GM06990 (cell line): ENCODE measurements around the gene HSH2D.
"Not testable (repeated sequence)": the region's sequence is repeated elsewhere in the genome, so short reads cannot be mapped to it uniquely, and the experiment has no call there.

Experiments used
- DNase-seq: peaks from one replicate; pipeline ENCODE4 v3.0.0-alpha.2; 2011; ENCODE audit not compliant: insufficient read length; ENCODE audit errors: extremely low read depth
- H3K27me3 ChIP-seq: replicated peaks from 2 replicates; pipeline ENCODE4 v1.6.0; 2011; ENCODE audit warnings: low read length; ENCODE audit not compliant: control insufficient read depth, insufficient read depth
- H3K36me3 ChIP-seq: 2 replicates; pipeline ENCODE4 v1.5.1; 2011; ENCODE audit warnings: low read length; ENCODE audit not compliant: control insufficient read depth, insufficient read depth
- H3K4me3 ChIP-seq: replicated peaks from 2 replicates; pipeline ENCODE4 v1.5.1; 2011; ENCODE audit warnings: low read depth, mild to moderate bottlenecking, control low read depth, low read length
- CTCF ChIP-seq: IDR thresholded peaks from 2 replicates; pipeline ENCODE4 v1.5.1; 2011; ENCODE audit warnings: low read length, control low read depth, mild to moderate bottlenecking, inconsistent platforms; ENCODE audit not compliant: insufficient read depth, poor library complexity, severe bottlenecking

HSH2D gene

DNA sequence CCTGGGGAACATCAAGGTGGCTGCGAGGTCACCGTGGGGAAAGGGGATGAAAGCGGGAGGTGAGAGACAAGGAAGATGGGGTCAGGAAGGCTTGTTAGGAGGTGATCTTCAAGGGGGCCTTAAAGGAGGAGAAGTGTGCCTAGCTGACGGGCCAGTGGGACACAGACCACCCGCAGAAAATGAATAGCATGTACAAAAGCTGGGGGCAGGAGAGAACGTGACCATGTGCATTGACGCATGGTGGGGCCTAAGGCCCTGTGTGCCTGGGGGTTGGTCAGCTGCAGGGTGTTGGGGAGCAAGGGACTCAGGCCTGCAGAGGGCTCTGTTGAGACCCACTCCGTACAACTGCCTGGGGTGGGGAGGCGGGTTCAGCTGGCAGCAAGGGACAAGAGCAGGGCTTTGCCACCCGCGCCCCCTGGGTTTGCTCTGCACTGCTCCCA, 25.9 kb upstream of the HSH2D start:
- TF ChIP-seq CTCF, result peak; percentile 80

DNA sequence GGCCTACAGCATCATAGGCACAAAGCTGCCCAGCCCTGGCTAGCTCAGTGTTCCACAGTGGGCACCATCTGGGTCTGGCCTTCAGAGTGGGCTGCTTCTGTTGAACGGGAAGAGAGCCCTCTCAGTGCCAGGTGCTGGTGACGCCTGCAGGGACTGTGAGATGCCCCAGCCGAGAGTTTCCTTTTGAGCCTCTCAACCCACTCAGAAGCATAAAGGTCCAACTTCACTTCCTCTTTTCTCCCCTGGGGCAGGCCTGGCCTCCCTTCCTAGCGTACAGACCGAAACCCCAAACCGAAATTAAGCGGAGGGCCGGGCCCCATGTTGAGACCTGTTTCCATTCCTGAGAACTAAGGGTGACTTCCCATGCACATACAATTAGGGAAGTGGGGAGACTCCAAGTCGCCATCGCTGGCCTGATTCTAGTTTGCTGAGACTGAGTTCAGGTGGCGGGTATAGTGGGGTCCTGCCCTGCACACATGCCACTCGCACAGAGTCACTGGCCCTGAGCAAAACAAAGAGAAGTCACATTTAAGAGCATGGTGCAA, 24.9 kb upstream of the HSH2D start:
- Histone ChIP-seq H3K4me3 (peak overlapping the region; percentile 39; the same call in 1 of the 2 replicates), H3K27me3 (no peaks in the 10 kb centered on the region), H3K36me3 (peaks cover 25% of the 10 kb centered on the region)
- TF ChIP-seq CTCF, result no peak
- DNase-seq, result peak; percentile 89

More for the DNA sequence above, 25.9 kb upstream of the HSH2D start:
- Histone ChIP-seq H3K27me3 (no peaks in the 10 kb centered on the region), H3K36me3 (peaks cover 23% of the 10 kb centered on the region), H3K4me3 (peak overlapping the region; percentile 6)
- peak; percentile 77 for DNase-seq

DNA sequence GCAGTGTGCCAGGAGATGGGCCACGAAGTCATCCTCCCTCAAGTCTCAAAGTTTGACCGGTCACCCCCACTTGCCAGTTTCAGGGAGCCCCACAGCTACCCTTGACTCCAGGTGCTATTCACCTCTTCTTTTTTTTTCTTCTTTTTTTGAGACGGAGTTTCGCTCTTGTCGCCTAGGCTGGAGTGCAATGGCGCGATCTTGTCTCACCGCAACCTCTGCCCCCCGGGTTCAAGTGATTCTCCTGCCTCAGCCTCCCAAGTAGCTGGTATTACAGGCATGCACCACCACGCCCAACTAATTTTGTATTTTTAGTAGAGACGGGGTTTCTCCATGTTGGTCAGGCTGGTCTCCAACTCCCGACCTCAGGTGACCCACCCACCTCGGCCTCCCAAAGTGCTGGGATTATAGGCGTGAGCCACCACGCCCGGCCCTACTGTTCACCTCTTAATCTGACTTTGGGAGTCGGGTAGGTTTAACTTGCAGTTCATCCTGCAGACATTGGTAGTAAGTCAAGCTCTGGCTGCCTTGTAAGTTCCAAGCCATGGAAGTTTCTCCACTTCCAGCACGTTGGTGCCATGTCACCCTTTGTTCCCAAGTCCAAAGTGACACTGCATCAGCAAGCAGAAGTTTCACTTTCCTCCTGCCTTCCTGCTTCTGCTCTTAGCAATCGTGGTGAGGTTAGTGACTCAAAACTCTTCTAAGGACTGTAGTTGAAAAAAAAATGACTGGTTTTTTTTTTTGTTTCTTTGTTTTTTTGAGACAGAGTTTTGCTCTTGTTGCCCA, 24.2 kb upstream of the HSH2D start:
- DNase-seq, result peak; percentile 78
- peaks cover 32% of the 10 kb centered on the region for H3K36me3 ChIP-seq
- not testable (repeated sequence) for H3K27me3 ChIP-seq
- H3K4me3 ChIP-seq, result 0 out of 2 replicates have a peak overlapping the region, but pooled peaks have one; percentile 39

DNA sequence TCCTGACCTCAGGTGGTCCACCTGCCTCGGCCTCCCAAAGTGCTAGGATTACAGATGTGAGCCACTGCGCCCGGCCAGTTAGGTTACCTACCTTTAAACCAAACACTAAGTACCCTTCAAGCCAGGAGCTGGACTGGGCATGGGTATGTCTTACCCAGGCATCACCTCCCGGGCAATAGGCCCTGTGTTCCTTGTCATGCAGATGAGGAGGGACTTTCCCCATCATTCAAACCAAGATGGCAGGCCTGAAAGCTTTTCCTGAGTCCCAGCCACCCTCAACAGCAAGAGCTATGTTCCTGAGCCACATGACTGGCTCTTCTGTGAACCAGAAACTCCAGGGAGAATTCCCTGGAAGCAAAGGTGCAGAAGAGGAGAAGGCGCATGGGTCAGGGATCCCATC, 22.3 kb upstream of the HSH2D start:
- no peak overlapping the region for H3K4me3 ChIP-seq
- peaks cover 49% of the 10 kb centered on the region for H3K36me3 ChIP-seq
- no peaks in the 10 kb centered on the region for H3K27me3 ChIP-seq
- TF ChIP-seq CTCF, result no peak
- DNase-seq, result no peak

GRCh38 chr19:16121967-16122366, 21.5 kb upstream of the HSH2D start:
- Histone ChIP-seq H3K4me3 (no peak overlapping the region), H3K36me3 (peaks cover 55% of the 10 kb centered on the region)
- TF ChIP-seq CTCF, result no peak

DNA sequence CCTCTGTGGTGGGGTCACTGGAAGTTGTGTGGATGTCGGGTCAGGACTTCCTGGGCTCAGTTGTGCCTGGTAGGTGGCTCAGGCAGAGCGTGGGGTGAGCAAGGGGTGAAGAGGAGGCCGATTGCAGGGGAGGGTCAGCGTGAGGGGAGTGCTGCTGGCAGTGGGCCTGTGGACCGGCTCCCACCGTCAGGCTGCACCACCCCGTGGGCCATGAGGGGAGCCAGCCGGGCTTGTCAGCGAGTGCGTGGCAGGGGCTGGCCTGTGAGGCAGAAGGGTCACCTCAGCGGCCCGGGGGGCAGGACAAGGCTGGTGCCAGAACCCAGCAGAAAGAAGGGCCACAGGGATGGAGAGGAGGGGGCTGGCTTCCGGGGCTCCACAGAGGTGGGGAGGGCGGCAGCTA, 18.5 kb upstream of the HSH2D start:
- H3K36me3 ChIP-seq, result peaks cover 80% of the 10 kb centered on the region
- no peaks in the 10 kb centered on the region for H3K27me3 ChIP-seq

More at GRCh38 chr19:16121967-16122366, 21.5 kb upstream of the HSH2D start:
- no peaks in the 10 kb centered on the region for H3K27me3 ChIP-seq
- DNase-seq, result no peak

More for the DNA sequence above, 18.5 kb upstream of the HSH2D start:
- H3K4me3 ChIP-seq, result no peak overlapping the region
- TF ChIP-seq CTCF, result no peak
- no peak for DNase-seq
